ENCODE measurements around the gene MOV10. TPM values are rescaled to one million over a fixed set of nuclear protein-coding genes. Genes with fewer than 3 reads are reported as not detected.

MOV10 gene
- total and polyA plus RNA-seq, 10 of the 15 experiments (the other 5 are each of a cell fraction or from before 2014, with no cell fraction given) = 21.0 to 80.3 (median 49.8) TPM

GRCh38 chr1:112743174-112744008, 68.9 kb downstream of the MOV10 start:
- H3K4me3 ChIP-seq = no peak overlapping the region
- H3K27ac ChIP-seq (ENCODE audit: control insufficient read depth, insufficient read depth) = no peak overlapping the region
- FAIRE-seq (no peak), DNase-seq (ENCODE audit: low read depth, low spot score) (no peak), ATAC-seq (no peak)
- intact Hi-C loops (cut with micrococcal nuclease; ENCODE audit: unreplicated experiment) (no loop called here), in situ Hi-C loops (cut with MboI) (no loop called here)
- CTCF ChIA-PET = interaction anchor here (1.4 kb wide), 1 partner anchor 353 kb away, joined by 3 read pairs; no protein-coding TSS in a partner anchor
- SMC1A ChIA-PET (ENCODE audit: uncharacterized antibody, unreplicated experiment) = interaction anchor here (1.0 kb wide), 1 partner anchor 56 kb away, joined by 3 read pairs; no protein-coding TSS in a partner anchor
- no TSS peak for BruUV-seq (replicated peaks)
- 81% methylated on average over 49 of the region's 54 CpGs for WGBS (ENCODE audit: insufficient coverage, insufficient replicate concordance, low lambda C conversion rate, missing lambda C conversion rate)
- no peak overlapping the region for H2AFZ ChIP-seq (ENCODE audit: control insufficient read depth, low read depth, low read length)
- H3K9ac ChIP-seq (ENCODE audit: control insufficient read depth, insufficient read depth, low read length) = no peak overlapping the region
- H3K9me3 ChIP-seq (replicated peaks; ENCODE audit: control insufficient read depth, insufficient read depth, low read length) = no peaks in the 10 kb centered on the region
- RAD21 ChIA-PET (ENCODE audit: unreplicated experiment) = no interaction called here
- H4K20me1 ChIP-seq (ENCODE audit: control insufficient read depth, insufficient read depth) = no peaks in the 10 kb centered on the region
- H3K4me2 ChIP-seq (ENCODE audit: control insufficient read depth, insufficient read depth) = no peak overlapping the region
- H3K4me1 ChIP-seq (ENCODE audit: control insufficient read depth, insufficient read depth, low read length) = no peaks in the 10 kb centered on the region
- H3K27me3 ChIP-seq (replicated peaks in 1 of 2; ENCODE audit: control insufficient read depth in 2 of 2, insufficient read depth in 2 of 2, low read length in 1 of 2) = peaks cover 0 to 5% of the 10 kb centered on the region in 2 experiments; a peak in 3 of 4 replicates
- H3K36me3 ChIP-seq (ENCODE audit: control insufficient read depth in 2 of 2, insufficient read depth in 2 of 2, low read length in 1 of 2) = no peaks in the 10 kb centered on the region
- POLR2A ChIA-PET = no interaction called here
- H3K79me2 ChIP-seq (ENCODE audit: control insufficient read depth, insufficient read depth, low read length) = no peaks in the 10 kb centered on the region
- TF ChIP-seq ZNF384 (IDR thresholded peaks at IDR 0.05; ENCODE audit: borderline replicate concordance, low read depth, low read length) (no peak), HCFC1 (IDR thresholded peaks at IDR 0.05; ENCODE audit: low read length) (no peak), ZNF24 (IDR thresholded peaks at IDR 0.05) (no peak), ZZZ3 (IDR thresholded peaks at IDR 0.05; ENCODE audit: control insufficient read depth, insufficient read length, low read depth) (no peak), FOXM1 (IDR thresholded peaks at IDR 0.05; ENCODE audit: low read depth, low read length) (no peak), MYB (IDR thresholded peaks at IDR 0.05; ENCODE audit: borderline replicate concordance, low read depth, low read length) (no peak), YY1 (IDR thresholded peaks at IDR 0.05; ENCODE audit: low read depth, low read length) (no peak), ZNF274 (IDR thresholded peaks at IDR 0.05; ENCODE audit: insufficient read depth, insufficient read length) (no peak), DPF2 (IDR thresholded peaks at IDR 0.05) (no peak), TBL1XR1 (IDR thresholded peaks at IDR 0.05; ENCODE audit: low read depth, low read length) (no peak), CBFB (IDR thresholded peaks at IDR 0.05; ENCODE audit: low read depth) (no peak), WRNIP1 (IDR thresholded peaks at IDR 0.05; ENCODE audit: borderline replicate concordance, low read depth, low read length) (no peak), ESRRA (IDR thresholded peaks at IDR 0.05; ENCODE audit: low read length) (no peak), EED (IDR thresholded peaks at IDR 0.05; ENCODE audit: low read depth) (no peak)
- TF ChIP-seq, protein P1, sequence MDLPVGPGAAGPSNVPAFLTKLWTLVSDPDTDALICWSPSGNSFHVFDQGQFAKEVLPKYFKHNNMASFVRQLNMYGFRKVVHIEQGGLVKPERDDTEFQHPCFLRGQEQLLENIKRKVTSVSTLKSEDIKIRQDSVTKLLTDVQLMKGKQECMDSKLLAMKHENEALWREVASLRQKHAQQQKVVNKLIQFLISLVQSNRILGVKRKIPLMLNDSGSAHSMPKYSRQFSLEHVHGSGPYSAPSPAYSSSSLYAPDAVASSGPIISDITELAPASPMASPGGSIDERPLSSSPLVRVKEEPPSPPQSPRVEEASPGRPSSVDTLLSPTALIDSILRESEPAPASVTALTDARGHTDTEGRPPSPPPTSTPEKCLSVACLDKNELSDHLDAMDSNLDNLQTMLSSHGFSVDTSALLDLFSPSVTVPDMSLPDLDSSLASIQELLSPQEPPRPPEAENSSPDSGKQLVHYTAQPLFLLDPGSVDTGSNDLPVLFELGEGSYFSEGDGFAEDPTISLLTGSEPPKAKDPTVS (IDR thresholded peaks at IDR 0.05; ENCODE audit: low read depth, low read length) = no peak
- TF ChIP-seq, protein P2, sequence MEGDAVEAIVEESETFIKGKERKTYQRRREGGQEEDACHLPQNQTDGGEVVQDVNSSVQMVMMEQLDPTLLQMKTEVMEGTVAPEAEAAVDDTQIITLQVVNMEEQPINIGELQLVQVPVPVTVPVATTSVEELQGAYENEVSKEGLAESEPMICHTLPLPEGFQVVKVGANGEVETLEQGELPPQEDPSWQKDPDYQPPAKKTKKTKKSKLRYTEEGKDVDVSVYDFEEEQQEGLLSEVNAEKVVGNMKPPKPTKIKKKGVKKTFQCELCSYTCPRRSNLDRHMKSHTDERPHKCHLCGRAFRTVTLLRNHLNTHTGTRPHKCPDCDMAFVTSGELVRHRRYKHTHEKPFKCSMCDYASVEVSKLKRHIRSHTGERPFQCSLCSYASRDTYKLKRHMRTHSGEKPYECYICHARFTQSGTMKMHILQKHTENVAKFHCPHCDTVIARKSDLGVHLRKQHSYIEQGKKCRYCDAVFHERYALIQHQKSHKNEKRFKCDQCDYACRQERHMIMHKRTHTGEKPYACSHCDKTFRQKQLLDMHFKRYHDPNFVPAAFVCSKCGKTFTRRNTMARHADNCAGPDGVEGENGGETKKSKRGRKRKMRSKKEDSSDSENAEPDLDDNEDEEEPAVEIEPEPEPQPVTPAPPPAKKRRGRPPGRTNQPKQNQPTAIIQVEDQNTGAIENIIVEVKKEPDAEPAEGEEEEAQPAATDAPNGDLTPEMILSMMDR (IDR thresholded peaks at IDR 0.05 in 2 of 3, conservative IDR thresholded peaks at IDR 0.05 in 1 of 3; ENCODE audit: control insufficient read depth in 2 of 3, extremely low read depth in 1 of 3, insufficient read depth in 1 of 3, low read depth in 3 of 3, low read length in 3 of 3) = no peak
- TF ChIP-seq, protein P3, sequence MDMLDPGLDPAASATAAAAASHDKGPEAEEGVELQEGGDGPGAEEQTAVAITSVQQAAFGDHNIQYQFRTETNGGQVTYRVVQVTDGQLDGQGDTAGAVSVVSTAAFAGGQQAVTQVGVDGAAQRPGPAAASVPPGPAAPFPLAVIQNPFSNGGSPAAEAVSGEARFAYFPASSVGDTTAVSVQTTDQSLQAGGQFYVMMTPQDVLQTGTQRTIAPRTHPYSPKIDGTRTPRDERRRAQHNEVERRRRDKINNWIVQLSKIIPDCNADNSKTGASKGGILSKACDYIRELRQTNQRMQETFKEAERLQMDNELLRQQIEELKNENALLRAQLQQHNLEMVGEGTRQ (IDR thresholded peaks at IDR 0.05; ENCODE audit: borderline replicate concordance, low read depth, low read length) = no peak
- TF ChIP-seq, protein P4, sequence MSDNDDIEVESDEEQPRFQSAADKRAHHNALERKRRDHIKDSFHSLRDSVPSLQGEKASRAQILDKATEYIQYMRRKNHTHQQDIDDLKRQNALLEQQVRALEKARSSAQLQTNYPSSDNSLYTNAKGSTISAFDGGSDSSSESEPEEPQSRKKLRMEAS (IDR thresholded peaks at IDR 0.05; ENCODE audit: low read depth, low read length) = no peak

All from GM12878 (cell line).